IPS-18c (cell line): ENCODE results near the gene NEDD9.

Source experiments
- H3K4me3 ChIP-seq: 2 replicates; pipeline ENCODE4 v1.7.0; 2013; ENCODE audit warnings: low read depth, mild to moderate bottlenecking, low read length, moderate library complexity; ENCODE audit not compliant: insufficient read depth
- H3K9me3 ChIP-seq: one replicate; pipeline ENCODE4 v1.6.1; 2013; ENCODE audit warnings: mild to moderate bottlenecking, low read length, moderate library complexity; ENCODE audit not compliant: control insufficient read depth, insufficient read depth

Gene NEDD9

DNA sequence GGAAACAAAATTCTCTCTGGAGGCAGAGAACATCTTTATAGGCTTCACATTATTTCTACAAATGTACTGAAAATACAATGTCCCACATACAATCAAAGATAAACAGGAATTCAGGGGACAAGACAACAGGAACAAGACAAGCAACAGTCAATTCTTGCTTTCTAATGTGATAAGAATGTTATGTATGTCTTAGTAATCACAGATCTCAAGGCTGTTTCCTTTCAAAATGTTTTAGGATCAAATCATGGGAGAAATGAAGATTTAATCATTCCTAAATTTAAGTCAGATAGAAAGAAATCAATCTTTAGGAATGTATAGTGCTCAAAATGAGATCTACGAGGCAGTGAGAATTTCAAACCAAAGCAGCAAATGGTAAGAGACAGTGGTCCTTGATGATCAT, 32.1 kb downstream of the NEDD9 start:
- no peak overlapping the region for H3K4me3 ChIP-seq
- H3K9me3 ChIP-seq, result no peaks in the 10 kb centered on the region

DNA sequence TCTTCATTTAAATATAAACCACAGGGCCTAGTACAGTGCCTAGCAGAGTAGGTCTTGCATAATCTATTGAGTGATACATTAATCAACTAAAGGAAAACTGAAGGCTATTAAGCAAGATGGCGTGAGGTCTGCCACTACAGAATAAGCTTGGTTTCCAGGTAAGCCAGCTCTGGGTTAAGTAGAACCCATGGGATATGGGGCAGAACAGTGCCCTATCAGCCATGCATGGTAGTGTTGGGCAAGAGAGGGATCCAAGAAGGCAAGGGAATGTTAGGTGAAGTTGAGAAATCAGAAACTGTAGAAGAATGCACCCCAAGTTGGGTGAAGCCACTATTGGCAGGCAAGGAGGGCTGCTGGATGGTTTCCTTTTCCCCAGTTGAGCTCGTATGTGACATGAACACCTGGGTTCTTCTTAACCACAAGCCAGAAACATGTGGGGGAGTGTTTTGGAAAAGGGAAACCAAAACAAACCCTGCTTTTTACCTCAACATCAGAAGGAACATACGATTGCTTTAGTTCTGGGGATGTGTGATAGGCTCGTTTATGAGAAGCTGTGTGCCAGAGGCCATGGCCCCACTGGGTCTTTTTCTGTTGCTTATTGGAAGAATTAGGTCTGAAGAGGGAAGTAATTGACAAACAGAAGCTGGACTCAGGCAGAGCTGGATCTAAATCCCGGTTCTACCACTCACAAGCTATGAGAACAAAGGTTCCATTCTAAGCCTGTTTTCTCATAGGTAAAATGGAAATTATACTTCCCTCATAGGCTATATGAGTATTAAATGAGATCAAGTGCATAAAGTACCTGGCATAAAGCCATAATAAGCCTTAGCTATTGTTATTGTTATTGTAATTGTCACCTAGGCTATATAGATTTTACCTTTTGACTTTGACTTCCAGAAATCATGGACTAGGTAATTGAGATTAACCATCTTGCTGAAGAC, 33.5 kb downstream of the NEDD9 start:
- Histone ChIP-seq H3K4me3 (no peak overlapping the region), H3K9me3 (no peaks in the 10 kb centered on the region)

DNA sequence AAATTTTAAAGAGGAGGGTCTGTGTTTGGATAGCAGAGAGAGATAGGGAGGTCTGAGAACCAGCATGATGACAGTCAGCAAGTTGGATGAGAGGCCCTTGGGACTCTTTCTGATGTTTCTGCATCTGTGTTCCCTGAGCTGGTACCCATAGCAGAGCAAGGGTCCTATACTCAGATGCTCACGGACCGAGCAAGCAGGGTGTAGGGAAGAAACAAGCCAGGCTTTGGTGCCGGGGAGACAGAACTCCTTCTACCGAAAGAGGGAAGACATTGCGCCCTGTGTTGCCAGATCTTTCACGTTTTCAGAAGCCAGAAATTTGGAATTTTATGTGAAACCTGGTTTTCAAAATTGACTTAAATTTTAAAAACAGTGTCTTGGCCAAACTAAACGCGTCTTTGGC, 34.6 kb downstream of the NEDD9 start:
- H3K9me3 ChIP-seq, result no peaks in the 10 kb centered on the region

DNA sequence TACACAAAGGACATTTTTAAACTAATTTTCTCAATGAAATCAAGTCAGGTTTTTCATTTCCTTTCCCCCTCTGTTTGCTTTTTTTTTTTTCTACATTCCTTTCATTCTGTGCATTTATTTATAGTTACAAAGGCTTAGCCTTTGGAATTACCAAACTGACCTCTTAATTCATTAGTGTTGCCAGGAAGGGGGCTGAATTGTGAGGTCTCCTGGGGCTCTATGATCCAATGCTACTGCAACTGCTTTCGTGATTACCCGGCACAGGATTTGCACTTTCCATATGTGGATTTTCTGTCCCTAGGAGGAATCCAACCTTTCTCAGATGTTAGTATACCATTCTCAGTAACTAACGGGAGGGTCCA, 35.3 kb downstream of the NEDD9 start:
- H3K4me3 ChIP-seq, result no peak overlapping the region
- no peaks in the 10 kb centered on the region for H3K9me3 ChIP-seq

More for the DNA sequence above, 34.6 kb downstream of the NEDD9 start:
- H3K4me3 ChIP-seq, result no peak overlapping the region

DNA sequence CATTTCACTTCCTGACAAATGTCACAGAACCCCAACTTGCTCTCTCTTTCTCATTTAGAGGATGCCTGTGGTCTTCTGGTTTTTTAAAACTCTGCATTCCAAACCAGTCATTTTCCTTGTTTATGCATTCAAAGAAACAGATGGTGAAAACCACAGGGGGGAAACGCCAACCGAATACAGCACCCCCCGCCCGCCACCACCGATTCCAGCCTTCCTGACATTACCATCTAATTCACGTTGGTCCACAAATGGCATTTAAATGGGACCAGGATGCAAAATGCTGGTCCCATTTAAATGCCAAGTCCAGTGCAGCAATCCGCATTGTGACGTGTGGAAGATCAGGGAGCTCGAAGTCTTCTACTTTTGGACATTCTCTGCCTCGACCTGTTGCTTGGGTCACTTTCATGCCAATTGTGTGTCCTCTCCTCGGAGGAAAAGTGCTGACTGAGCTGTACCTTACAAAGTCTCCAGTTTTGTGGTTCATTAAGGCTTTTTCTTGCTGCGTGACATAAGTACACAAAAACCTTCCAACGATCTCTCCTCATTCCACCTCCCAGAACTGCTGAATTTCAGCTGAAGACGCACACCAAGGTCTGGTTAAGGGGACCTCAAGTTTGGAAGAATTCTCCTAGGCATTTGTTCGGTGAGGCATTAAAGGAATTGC, 35.8 kb downstream of the NEDD9 start:
- H3K9me3 ChIP-seq, result no peaks in the 10 kb centered on the region
- H3K4me3 ChIP-seq, result no peak overlapping the region

DNA sequence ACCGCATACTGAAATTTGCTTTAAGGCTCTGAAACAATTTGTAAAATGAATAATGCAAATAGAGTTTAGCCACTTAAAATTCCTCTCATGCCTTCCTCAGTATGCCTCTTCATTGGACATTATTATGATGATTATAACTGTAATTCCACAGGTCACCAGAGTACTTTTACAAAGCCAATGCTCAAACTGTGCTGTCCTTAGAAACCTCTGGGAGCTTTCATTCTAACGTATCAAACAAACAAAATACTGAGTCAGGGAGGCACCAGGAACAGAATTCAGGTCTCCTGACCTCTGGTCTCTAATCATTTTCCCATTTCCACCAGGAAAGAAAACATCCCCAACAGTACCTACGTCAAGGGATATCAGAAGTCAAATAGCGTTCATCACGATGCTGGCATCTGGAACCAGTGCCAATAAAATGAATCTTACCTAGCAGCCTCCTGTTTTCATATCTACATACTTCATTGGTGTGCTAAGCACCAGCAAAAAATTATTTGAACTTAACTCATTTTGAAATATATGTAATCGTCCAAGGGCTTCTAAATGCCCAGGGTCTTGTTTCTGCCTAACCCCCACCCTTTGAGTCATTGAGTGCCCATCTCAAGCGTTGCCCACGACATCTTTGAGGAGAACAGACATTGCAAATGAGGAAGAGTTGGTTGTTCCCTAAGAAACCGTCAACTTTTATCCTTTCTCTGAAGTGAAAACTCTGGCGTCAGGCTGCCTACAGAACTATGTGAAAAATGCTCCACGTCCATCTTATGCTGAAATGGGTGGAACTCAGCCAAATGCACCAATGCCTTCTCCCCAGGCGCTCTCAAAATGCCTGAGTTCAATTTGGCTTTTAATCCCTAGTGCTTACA, 37.9 kb downstream of the NEDD9 start:
- Histone ChIP-seq H3K4me3 (no peak overlapping the region), H3K9me3 (no peaks in the 10 kb centered on the region)

DNA sequence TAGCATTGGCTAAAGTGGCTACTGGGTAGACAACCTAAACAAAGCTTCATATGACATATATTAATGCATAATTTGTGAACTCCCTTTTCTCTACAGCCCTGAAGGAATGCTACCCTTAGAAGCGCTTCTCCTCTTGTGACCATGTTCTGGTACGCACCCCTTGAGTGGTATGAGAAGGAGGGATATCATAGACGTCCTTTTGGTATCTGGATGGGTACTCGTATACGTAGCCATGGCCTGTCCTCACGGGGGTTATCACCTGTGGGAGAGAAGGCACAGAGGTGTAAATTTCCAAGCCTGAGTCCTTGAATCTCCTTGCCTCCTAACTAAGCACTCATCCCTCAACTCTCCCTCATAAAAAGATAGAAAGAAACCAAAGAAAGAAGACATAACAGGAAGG, 39.0 kb downstream of the NEDD9 start:
- Histone ChIP-seq H3K9me3 (no peaks in the 10 kb centered on the region), H3K4me3 (no peak overlapping the region)

DNA sequence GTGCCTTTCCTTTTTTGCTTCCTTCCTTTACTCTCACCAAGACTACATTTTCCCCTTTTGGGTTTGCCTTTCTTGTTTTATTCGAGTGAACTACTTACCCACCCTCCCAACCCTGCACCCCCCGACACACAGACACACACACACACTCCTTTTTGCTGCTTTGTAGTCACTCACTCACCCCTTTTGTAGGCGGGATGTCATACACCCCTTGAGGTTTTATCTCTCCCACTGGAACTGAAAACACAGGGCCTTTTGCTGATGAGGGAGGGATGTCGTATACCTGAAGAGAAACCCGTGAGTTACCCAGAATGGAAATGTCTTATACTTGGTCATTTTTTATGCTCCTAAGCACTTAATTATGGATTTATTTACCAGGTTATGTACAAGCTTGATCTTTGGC, 40.3 kb downstream of the NEDD9 start:
- Histone ChIP-seq H3K4me3 (no peak overlapping the region), H3K9me3 (no peaks in the 10 kb centered on the region)

DNA sequence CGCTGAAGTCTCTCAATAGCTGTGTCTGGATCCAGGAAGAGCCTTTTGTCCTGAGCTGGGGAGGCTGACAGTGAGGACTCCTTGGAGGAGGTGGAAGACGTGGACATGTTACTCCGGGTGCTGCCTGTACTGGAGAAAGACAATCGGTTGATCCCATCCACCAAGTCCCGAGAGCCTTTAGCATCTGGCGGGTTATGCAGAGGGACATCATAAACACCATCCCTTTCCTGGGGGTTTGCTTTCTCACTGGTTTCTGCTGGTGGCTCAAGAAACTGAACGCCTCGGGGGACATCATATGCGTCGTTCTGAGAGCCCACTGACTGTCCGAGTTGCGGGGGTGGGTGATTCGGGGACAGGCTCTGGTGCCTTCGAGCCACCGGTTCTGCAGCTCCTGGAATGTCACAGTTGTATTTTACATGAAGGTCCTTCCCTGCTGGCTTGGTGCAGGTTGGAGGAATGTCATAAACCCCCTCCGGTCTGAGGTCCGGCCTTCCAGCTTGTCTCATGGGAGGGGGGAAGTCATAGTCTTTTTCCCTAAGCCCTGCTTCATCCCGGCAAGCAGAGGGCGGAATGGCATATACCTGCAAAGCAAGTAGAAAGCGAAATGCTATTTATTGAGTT, 41.7 kb downstream of the NEDD9 start:
- Histone ChIP-seq H3K4me3 (no peak overlapping the region), H3K9me3 (no peaks in the 10 kb centered on the region)

DNA sequence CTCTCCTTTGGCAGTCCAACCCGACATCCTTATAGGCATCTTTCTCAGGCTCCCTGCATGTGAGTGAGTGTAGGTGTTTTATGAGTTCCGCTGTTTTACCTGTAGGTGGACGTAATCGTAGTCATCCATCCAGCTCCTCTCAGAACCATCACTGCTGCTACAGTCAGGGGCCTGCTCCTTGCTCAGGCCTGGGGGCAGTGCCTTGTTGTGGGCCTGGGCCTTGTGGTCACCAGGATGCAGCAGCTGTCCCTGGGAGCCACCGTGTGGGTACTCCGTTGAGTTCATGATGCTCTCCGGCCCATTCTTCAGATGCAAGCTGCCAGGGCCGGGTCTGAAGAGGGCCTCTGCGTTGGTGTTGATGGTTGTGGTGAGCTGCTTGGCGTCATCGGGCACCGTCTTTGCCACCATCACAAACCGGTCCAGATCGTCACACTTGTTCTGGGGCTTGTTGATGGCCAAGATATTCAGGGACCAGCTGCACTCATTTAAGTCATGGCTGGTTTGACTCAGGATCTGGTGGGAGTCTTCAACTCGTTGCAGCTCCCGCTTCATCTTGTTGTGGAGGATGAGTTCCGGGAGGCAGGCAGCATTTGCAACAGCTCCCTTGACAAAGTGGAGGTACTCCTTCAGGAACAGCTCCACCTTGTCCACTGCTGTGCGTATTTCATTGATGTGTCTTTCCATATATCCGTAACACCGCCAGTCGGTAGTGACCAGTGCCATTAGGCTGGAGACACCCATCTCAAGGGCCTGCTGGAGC, 42.4 kb downstream of the NEDD9 start:
- no peaks in the 10 kb centered on the region for H3K9me3 ChIP-seq
- no peak overlapping the region for H3K4me3 ChIP-seq

DNA sequence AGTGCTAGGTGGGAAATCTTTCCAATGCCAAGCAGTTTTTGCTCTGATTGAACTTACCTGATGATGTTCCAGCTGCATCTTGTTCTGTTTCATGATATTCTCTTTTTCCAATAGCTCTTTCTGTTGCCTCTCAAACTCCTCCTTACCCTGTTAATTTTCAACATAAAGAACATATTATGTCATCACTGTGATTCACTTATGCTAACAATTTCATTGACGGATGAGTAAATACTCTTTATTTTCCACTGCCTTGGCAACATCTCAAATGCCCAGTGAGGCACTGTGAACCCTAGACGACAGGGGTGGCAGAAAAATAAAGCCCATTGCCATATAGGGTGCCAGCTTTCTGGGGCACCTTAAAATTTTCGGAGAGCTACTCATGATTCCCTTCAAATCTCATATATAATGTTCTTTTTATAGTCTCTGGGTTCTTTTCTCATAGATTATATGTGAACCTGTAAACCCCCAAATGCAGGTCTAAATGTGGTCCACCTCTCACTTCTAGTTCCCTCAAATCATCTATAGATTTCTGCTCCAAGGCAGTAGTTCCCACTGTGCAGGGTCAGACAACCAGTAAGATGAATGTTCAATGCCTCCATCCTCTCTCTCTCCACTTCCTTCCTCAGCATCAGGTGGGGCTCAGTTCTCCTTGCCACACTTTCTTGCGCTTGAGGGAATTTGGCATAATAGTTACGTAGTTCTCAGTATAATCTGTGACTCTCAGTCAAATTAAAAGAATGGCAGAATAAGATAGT, 44.1 kb downstream of the NEDD9 start:
- H3K4me3 ChIP-seq, result no peak overlapping the region
- no peaks in the 10 kb centered on the region for H3K9me3 ChIP-seq

DNA sequence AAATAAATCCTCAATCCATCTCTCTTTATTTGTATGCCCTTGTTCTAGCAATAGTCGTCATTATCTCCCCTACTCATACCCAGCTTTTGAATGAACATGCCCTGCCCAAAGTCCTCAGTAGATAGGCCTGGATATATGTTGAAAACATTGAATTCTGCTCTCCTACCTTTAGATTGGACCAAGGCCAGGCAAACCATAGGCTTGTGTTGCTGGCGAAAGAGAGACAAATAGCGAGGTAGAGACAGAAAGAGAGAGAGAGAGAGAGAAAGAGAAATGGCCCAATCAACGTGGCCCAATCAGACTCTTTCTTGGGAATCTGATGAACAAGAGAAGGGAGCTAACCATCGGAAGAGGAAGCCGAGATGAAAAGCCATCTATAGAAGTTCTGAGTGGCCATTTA, 45.2 kb downstream of the NEDD9 start:
- H3K4me3 ChIP-seq, result no peak overlapping the region
- no peaks in the 10 kb centered on the region for H3K9me3 ChIP-seq

DNA sequence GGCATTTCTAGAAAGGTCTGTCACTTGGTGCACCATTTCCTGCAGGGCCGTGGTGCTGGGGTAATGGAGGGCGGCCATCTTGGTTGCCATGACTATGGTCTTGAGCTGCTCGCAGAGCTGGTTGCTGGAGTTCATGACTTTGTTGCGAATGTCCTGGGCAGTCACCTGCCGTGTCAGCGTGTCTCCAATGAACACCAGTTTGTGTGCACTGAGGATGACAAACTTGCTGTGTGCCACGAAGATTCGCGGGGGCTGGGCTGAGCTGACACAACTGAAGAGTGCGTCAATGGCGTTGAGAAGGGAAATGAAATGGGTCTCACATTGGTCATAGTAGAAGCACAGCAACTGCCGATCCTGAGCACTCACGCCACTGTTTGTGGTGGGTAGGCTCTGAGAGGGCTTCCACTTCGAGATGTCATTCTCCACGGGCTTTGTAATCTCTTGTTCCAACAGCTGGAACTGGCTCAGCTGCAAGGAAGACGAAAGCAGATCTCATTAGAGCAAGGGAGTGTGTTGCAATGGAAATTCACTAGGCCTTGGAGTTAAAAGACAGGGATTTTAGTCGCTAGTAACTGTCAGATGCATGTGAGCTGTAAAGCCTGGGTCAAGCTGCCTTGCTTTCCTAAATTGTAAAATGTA, 47.1 kb downstream of the NEDD9 start:
- Histone ChIP-seq H3K9me3 (no peaks in the 10 kb centered on the region), H3K4me3 (no peak overlapping the region)

DNA sequence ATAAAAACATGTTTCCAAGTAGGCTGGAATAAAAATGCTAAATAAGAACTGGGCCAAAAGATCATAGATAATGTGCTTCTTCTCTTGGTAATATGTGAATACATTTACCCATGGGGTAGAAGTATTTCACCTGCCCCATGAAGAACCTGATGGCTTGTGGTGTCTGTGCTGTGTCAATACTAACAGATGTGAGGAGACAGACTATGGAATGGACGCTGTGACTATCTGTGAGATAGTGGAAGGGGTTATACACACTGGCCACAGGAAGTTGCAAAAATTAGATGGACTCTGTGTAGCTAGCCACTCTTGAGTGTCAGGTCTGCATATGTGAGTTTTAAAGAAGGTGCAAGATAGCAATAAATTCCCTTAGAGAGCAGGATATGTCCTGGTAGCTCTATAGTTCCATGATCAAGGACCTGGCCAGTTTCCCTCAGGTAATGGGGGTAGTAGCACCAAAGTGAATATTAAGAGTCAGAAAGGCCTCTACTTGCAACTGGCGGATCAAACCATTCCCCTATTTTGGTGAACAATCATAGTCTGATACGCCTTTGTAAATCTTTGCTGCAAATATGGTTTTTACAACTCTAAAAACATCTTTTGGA, 48.6 kb downstream of the NEDD9 start:
- H3K9me3 ChIP-seq, result no peaks in the 10 kb centered on the region
- H3K4me3 ChIP-seq, result no peak overlapping the region

DNA sequence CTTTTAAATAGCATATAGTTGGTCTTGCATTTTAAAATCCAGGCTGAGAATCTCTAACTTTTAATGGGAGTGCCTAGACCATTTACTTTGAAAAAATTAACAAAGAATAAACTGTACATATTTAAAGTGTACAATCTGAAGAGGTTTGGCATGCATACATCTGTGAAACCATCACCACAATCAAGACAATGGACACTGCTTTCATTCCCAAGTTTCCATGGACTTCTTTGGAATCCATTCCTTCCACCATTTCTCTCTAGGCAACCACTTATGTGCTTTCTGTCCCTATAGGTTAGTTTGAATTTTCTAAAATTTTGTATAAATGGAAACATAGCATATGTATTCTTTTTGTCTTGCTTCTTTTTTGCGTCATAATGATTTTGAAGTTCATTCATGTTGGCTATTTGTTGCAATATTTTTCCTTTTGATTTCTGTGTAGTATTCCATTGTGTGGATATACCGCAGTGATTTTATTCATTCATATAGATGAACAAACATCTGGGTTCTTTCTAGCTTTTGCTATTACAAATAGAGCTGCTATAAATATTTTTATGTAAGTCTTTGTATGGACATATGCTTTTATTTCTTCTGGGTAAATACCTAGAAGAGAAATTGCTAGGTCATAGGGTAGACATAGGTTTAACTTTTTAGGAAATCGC, 50.9 kb downstream of the NEDD9 start:
- H3K4me3 ChIP-seq, result no peak overlapping the region
- H3K9me3 ChIP-seq, result no peaks in the 10 kb centered on the region
